Activated CD8-positive, alpha-beta memory T cell treated with anti-CD3 and anti-CD28 coated beads for 1 hour (primary cell): ENCODE data around the gene SMIM28.

Experiments used
- DNase-seq, 2 donors: peaks; one replicate each; pipeline ENCODE4 v3.0.0-alpha.2; 2020; ENCODE audit warnings: low read depth in 1 of 2; ENCODE audit errors: extremely low read depth in 1 of 2

SMIM28 gene

GRCh38 chr6:138372711-138373463 lies 4.8 kb upstream of the SMIM28 start:
- DNase-seq: no peak

- DNase-seq: no peak
Observed at GRCh38 chr6:138374230-138374629, 3.5 kb upstream of the SMIM28 start.

- DNase-seq: no peak
Observed at GRCh38 chr6:138374815-138375214, 2.9 kb upstream of the SMIM28 start.

GRCh38 chr6:138377042-138377441 lies 663 bp upstream of the SMIM28 start:
- DNase-seq: no peak

GRCh38 chr6:138378463-138378862 lies 758 bp downstream of the SMIM28 start:
- DNase-seq: no peak

GRCh38 chr6:138382498-138383265 lies 5.0 kb downstream of the SMIM28 start:
- DNase-seq: no peak

- DNase-seq: no peak
Observed at GRCh38 chr6:138383776-138384175, 6.1 kb downstream of the SMIM28 start.

GRCh38 chr6:138386897-138387296 lies 9.2 kb downstream of the SMIM28 start:
- DNase-seq: no peak

GRCh38 chr6:138387577-138388368 lies 10.1 kb downstream of the SMIM28 start:
- no peak for DNase-seq

- DNase-seq: no peak
Observed at GRCh38 chr6:138389551-138389950, 11.8 kb downstream of the SMIM28 start.

GRCh38 chr6:138393871-138394783 lies 16.4 kb downstream of the SMIM28 start:
- DNase-seq: no peak

GRCh38 chr6:138396709-138397108 lies 19.0 kb downstream of the SMIM28 start:
- no peak for DNase-seq

- no peak for DNase-seq
Observed at GRCh38 chr6:138397128-138398122, 19.7 kb downstream of the SMIM28 start.

- DNase-seq: no peak
Observed at GRCh38 chr6:138400326-138400725, 22.6 kb downstream of the SMIM28 start.

GRCh38 chr6:138401960-138402837 lies 24.5 kb downstream of the SMIM28 start:
- no peak for DNase-seq

- DNase-seq: no peak
Observed at GRCh38 chr6:138402838-138403187, 25.1 kb downstream of the SMIM28 start.

GRCh38 chr6:138403324-138403800 lies 25.7 kb downstream of the SMIM28 start:
- DNase-seq: no peak
